ENCODE measurements around the gene TCEANC.

The TCEANC gene

DNA sequence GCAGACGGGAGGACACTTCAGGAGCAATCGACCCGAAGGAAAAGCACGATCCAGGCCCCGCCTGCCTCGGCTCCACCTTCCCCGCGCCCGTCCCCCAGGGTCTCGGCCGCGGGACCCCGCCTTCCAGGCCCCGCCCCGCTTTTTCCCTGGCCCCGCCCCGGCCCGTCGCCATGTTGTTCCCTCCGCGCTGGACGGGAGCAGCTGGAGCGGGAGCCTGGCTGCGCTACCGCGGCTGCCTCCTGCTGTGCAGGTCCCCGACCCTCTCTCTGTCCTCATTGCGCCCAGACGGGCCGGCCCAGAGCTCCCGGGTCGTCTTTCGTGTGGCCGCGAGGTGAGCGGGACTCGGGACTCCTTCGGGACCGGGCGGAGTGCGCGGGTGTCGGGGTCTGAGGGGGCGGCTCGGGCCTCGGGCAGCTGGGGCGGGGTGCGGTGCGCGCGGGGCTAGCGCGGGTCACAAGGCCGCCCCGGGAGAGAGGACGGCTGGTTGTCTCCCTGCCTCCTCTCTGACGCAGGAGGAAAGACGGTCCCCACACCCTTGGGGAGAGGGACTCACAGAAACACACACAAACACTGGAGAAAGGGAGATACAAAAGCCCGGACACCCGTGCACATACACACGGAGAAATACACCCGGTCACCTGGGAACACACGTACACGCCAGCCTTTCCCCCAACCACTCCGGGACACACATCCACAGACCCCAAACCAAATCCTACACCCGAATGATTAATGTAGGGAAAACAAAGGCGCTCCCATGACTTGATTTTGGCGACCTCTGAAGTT, 36.2 kb downstream of the TCEANC start, which contains the start of gene RAB9A:
Gene RAB9A, plus strand, starts transcription at position 171 of the 783 bp plus-strand sequence. CDS start 19,619 bp downstream, outside the sequence.
- Histone ChIP-seq H3K4me3 (ENCODE audit: low read depth in 1 of 2, low read length in 2 of 2) (peak within 1 kb of the TSS; percentile 41 to 75), H2AFZ (ENCODE audit: low read depth, low read length) (peak within 1 kb of the TSS; percentile 80), H3K4me1 (ENCODE audit: insufficient read depth, low read length) (peaks cover 27% of the 10 kb centered on the region), H4K20me1 (ENCODE audit: insufficient read depth, low read length) (0 out of 2 replicates have a peak, but pooled peaks cover 5% of the 10 kb centered on the region), H3K79me2 (ENCODE audit: insufficient read depth, low read length) (peaks cover 49% of the 10 kb centered on the region), H3K27me3 (ENCODE audit: insufficient read depth, low read length, poor library complexity) (no peaks in the 10 kb centered on the region), H3K36me3 (ENCODE audit: insufficient read depth, low read length) (no peaks in the 10 kb centered on the region), H3K9me3 (ENCODE audit: insufficient read depth, low read length, severe bottlenecking) (no peaks in the 10 kb centered on the region), H3K4me2 (ENCODE audit: insufficient read depth, low read length) (peak within 1 kb of the TSS; percentile 72), H3K27ac (ENCODE audit: low read length) (peak within 1 kb of the TSS; percentile 60), H3K9ac (ENCODE audit: low read depth, low read length) (peak within 1 kb of the TSS; percentile 72)
- ATAC-seq (ENCODE audit: insufficient read depth, low read depth) (peak; percentile 95), DNase-seq (peak; percentile 85)
- TF ChIP-seq CTCF (IDR thresholded peaks at IDR 0.05; ENCODE audit: borderline replicate concordance, extremely low read depth, low read length, poor library complexity, severe bottlenecking) (no peak), EZH2 (IDR thresholded peaks at IDR 0.05; ENCODE audit: borderline replicate concordance, low read depth, low read length, severe bottlenecking) (no peak)

- H3K4me1 ChIP-seq (ENCODE audit: insufficient read depth, low read length), result peaks cover 27% of the 10 kb centered on the region
- H3K36me3 ChIP-seq (ENCODE audit: insufficient read depth, low read length), result no peaks in the 10 kb centered on the region
- H3K4me2 ChIP-seq (ENCODE audit: insufficient read depth, low read length), result peak overlapping the region; percentile 72
- peak overlapping the region; percentile 72 for H3K9ac ChIP-seq (ENCODE audit: low read depth, low read length)
- H2AFZ ChIP-seq (ENCODE audit: low read depth, low read length), result peak overlapping the region; percentile 69
- peaks cover 55% of the 10 kb centered on the region for H3K79me2 ChIP-seq (ENCODE audit: insufficient read depth, low read length)
- peak; percentile 10; the same call in 2 of the 3 replicates for ATAC-seq (ENCODE audit: insufficient read depth, low read depth)
- peak overlapping the region; percentile 60 for H3K27ac ChIP-seq (ENCODE audit: low read length)
- 0 out of 2 replicates have a peak, but pooled peaks cover 5% of the 10 kb centered on the region for H4K20me1 ChIP-seq (ENCODE audit: insufficient read depth, low read length)
- DNase-seq, result no peak
- no peaks in the 10 kb centered on the region for H3K9me3 ChIP-seq (ENCODE audit: insufficient read depth, low read length, severe bottlenecking)
- no peak for TF ChIP-seq EZH2 (IDR thresholded peaks at IDR 0.05; ENCODE audit: borderline replicate concordance, low read depth, low read length, severe bottlenecking)
- no peak for TF ChIP-seq CTCF (IDR thresholded peaks at IDR 0.05; ENCODE audit: borderline replicate concordance, extremely low read depth, low read length, poor library complexity, severe bottlenecking)
- no peaks in the 10 kb centered on the region for H3K27me3 ChIP-seq (ENCODE audit: insufficient read depth, low read length, poor library complexity)
- H3K4me3 ChIP-seq (ENCODE audit: low read depth in 1 of 2, low read length in 2 of 2), result peak overlapping the region; percentile 41 to 75
These were observed 36.8 kb downstream of the TCEANC start for GRCh38 chrX:13689741-13690211.

GRCh38 chrX:13690836-13691235, 37.9 kb downstream of the TCEANC start:
- peaks cover 27% of the 10 kb centered on the region for H3K4me1 ChIP-seq (ENCODE audit: insufficient read depth, low read length)
- H3K4me3 ChIP-seq (ENCODE audit: low read depth in 1 of 2, low read length in 2 of 2), result peak overlapping the region in 1 of 2 experiments; percentile 75; a peak in 2 of 4 replicates
- ATAC-seq (ENCODE audit: insufficient read depth, low read depth), result no peak

More at GRCh38 chrX:13690836-13691235, 37.9 kb downstream of the TCEANC start:
- Histone ChIP-seq H3K27ac (ENCODE audit: low read length) (no peak overlapping the region), H3K27me3 (ENCODE audit: insufficient read depth, low read length, poor library complexity) (no peaks in the 10 kb centered on the region), H3K9me3 (ENCODE audit: insufficient read depth, low read length, severe bottlenecking) (no peaks in the 10 kb centered on the region), H3K79me2 (ENCODE audit: insufficient read depth, low read length) (peaks cover 65% of the 10 kb centered on the region), H2AFZ (ENCODE audit: low read depth, low read length) (no peak overlapping the region), H3K36me3 (ENCODE audit: insufficient read depth, low read length) (no peaks in the 10 kb centered on the region), H4K20me1 (ENCODE audit: insufficient read depth, low read length) (peaks cover 12% of the 10 kb centered on the region; the same call in 1 of the 2 replicates), H3K9ac (ENCODE audit: low read depth, low read length) (peak overlapping the region; percentile 72; the same call in 1 of the 2 replicates), H3K4me2 (ENCODE audit: insufficient read depth, low read length) (peak overlapping the region; percentile 72)
- TF ChIP-seq EZH2 (IDR thresholded peaks at IDR 0.05; ENCODE audit: borderline replicate concordance, low read depth, low read length, severe bottlenecking) (no peak), CTCF (IDR thresholded peaks at IDR 0.05; ENCODE audit: borderline replicate concordance, extremely low read depth, low read length, poor library complexity, severe bottlenecking) (no peak)
- no peak for DNase-seq
